GM21576 (cell line): ENCODE data around the gene SEMA4D.
A peak's percentile ranks its signal among the peaks of the same experiment; 100 is the strongest.

Experiments used
- ATAC-seq: cut with Tn5 transposase; IDR thresholded peaks from one replicate; pipeline ENCODE4 v1.9.1; 2021; ENCODE audit warnings: mild to moderate bottlenecking, moderate library complexity; ENCODE audit not compliant: unreplicated experiment

Gene SEMA4D

GRCh38 chr9:89468281-89468960 is 29.5 kb downstream of the SEMA4D start:
- ATAC-seq = no peak

DNA sequence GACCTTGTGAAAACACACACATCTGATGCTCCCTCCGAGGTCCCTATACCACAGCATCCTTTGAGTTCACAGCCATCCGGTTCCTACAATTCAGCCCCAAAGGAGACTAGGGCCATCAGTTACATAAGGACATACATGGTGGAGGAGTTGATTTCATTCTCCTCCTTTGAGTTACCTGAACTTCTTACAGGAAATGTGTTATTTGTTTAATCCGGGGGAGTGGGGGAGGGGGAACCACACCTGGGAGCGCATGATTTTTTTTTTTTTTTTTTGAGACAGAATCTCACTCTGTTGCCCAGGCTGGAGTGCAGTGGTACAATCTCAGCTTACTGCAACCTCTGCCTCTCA is 30.7 kb downstream of the SEMA4D start:
- peak; percentile 4 for ATAC-seq

GRCh38 chr9:89466451-89467277 is 31.2 kb downstream of the SEMA4D start:
- ATAC-seq = peak; percentile 53

- no peak for ATAC-seq
Measured at GRCh38 chr9:89465726-89466308, 32.1 kb downstream of the SEMA4D start.

DNA sequence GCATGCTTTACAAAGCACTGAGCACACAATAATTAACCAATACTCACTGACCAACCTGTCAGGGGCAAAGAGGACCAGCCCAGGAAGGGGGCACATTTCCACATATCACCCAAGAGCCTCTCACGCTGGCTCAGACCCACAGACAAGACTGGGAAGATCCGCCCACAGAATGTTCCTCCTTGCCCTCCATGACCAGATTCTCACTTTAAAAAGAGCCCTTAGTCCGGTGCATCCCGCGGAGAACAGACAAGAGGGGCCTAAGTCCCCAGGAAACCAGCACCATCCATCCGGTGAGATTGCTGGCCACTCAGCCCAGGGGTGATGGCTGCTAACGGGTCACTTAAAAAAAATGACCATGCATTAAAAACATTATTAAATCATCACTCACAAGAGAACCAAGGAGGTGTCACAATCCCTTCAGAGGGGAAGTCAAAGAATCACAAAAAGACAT is 32.9 kb downstream of the SEMA4D start:
- no peak for ATAC-seq

GRCh38 chr9:89464300-89464901 is 33.5 kb downstream of the SEMA4D start:
- ATAC-seq = peak; percentile 38

- no peak for ATAC-seq
Measured at GRCh38 chr9:89462817-89463683, 34.9 kb downstream of the SEMA4D start.

GRCh38 chr9:89462199-89462598 is 35.7 kb downstream of the SEMA4D start:
- ATAC-seq = no peak

- no peak for ATAC-seq
Measured at GRCh38 chr9:89461265-89461664, 36.6 kb downstream of the SEMA4D start.

DNA sequence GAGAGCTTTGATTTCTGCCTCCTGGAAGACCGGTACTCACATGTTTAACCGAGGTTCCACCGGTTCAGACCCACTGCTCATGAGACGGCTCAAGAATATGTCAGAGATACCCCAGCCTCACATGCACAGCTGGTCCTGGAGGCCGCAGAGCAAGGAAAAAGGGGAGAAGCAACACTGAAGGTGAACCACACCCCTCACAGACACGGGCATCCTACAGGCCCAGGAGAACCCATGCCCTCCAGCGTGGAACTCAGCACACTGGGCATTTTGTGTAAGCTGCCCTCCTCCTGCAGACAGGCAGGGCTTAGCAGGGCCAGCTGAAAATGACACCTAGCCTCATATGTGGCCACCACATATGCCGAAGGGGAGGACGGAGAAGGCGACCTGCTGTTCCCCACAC is 37.4 kb downstream of the SEMA4D start:
- no peak for ATAC-seq

DNA sequence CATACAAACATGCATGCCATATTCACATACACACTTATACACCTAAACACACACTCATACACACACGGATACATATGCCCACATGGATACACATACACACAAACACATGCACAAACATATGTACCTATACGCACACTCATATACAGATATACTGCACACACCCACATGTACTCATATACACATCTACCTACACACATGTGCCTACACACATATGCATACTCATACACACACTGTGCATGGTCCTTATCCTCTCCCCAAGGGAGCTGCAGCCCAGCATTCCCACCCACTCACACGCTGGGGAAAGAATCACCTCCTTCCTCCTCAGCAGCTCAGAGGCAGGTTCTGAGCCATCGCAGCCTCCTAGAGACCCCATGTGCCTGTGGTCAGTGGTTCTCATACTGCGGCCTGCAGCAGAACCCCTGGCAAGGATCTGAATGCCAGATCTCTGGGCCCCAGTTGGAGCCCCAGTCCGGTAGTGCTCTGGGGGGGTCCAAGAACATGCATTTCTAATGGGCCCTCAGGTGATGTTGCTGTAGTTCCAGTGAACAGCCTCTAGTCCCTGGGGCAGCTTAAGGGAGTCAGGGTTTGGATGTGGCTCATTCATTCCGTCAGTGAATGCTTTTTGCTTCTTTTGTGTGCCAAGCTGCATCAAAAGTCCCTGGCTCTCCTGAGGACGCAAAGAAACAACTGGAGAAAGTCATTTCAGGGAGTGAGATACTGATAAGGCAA is 39.0 kb downstream of the SEMA4D start:
- no peak for ATAC-seq

- ATAC-seq = no peak
Measured at GRCh38 chr9:89457376-89457855, 40.5 kb downstream of the SEMA4D start.

- no peak for ATAC-seq
Measured at GRCh38 chr9:89455356-89455824, 42.5 kb downstream of the SEMA4D start.

DNA sequence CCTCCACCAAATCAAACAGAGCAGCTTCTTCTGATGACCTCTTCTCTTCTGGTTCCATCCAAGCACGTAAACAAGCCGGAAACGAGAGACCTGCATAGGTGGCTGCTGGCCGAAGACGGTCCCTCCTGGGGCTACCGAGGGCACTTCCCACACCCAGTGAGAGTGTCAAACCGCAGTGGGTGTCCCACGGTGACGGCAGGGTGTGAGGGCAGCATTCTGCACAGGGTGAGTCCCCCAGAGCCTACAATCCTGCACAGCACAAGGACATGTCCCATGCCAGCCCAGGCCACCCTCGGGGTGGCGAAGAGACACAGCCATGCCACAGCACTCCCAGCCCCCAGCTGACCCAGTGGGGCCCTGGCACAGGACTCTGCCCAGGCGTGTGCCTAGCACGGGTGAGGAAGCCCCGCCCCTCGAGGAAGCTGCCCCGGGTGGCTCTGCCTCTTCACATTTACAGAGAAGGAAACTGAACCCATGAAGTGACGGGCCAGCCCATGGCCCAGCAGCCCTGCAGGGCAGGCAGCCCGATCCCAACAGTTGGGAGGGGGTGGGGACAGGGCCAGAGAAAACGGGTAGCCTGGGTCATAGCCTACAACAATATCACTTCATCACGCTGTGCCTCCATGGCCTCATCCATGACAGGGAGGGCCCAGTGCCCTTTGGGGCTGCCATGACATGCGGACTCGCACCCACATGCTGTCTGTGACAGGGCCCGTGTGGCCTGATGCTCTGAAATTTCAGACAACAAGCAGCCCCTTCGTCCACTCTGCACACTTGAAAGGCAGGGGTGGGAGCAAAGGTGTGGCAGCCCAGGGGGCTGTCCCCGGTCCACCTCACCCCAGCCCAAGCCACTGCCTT is 43.2 kb downstream of the SEMA4D start:
- ATAC-seq = no peak

DNA sequence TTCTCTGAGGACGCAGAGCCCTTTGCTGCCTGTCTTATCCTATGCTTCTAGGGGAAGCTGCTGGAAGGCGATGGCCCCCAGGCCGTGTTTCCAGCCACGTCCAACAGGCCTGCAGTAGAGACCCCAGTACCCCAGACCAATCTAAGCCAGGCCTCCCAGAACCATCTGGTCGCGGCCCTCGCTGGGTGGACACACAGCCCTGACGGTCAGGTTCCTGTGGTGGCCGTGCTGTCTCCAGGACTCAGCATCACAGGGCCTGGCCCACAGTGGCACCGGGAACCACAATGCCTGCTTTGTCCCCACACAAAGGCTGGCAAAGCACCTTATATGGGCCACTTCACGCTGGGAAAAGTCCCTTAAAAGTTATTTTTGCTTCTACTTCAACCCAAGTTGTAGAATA is 44.5 kb downstream of the SEMA4D start:
- no peak for ATAC-seq

DNA sequence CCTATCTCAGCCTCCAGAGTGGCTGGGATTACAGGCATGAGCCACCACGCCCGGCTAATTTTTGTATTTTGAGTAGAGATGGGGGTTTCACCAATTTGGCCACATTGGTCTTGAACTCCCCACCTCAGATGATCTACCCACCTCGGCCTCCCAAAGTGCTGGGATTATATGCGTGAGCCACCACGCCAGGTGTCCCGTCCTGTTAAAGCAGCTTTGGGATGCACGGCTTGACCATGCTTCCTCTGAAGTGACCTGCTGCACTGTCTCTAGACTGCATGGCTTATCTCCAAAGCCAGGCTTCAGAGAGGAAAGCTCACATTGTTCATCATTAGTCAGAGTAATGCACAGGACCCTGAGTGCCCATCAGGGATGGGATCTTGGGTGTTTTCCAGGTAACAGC is 45.4 kb downstream of the SEMA4D start:
- ATAC-seq = no peak

DNA sequence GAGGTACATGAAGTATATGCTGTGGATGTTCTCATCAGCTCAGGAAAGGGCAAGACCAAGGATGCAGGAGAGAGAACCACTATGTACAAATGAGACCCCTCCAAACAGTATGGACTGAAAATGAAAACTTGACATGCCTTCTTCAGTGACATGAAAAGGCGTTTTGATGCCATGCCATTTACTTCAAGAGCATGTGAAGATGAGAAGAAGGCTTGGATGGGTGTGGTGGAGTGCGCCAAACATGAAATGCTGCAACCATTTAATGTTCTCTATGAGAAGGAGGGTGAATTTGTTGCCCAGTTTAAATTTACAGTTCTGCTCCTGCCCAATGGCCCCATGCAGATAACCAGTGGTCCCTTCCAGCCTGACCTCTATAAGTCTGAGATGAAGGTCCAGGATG is 47.7 kb downstream of the SEMA4D start:
- no peak for ATAC-seq

DNA sequence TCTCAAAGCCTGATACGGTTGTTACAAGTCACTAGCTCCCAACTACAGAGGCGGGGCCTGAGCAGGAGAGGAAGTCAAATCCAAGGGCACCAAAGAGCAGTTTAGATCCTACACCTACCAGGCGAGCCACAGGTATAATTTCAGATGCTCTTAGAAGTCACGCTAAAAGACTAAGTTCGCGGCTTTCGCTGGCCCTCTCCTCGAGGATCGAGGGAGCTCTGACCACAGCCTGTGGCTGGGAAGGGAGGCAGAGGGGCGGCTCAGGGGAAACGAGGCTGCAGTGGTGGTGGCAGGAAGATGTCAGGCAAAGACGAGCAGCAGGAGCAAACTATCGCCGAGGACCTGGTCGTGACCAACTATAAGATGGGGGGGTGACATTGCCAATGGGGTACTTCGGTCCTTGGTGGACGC is 48.6 kb downstream of the SEMA4D start:
- no peak for ATAC-seq

- ATAC-seq = no peak
Measured at GRCh38 chr9:89448821-89449220, 49.1 kb downstream of the SEMA4D start.
